Activated CD4-positive, alpha-beta memory T cell treated with anti-CD3 and anti-CD28 coated beads, Interleukin-2, amount 10 ng/mL, durations not matched to agents 7 days and 5 days (primary cell): Measurements from ENCODE around the gene ARHGDIB. TPM values are rescaled to one million over a fixed set of nuclear protein-coding genes. Genes with fewer than 3 reads are reported as not detected.
A peak's percentile ranks its signal among the peaks of the same experiment; 100 is the strongest.

Experiments
- CTCF ChIA-PET: fragments of 350-600 bp; sonication (Branson Sonifier 250); formaldehyde crosslinking; loops from one replicate; lab custom pipeline; 2021; ENCODE audit warnings: antibody characterized with exemption, inconsistent platforms; lab: Charles Lee
- POLR2A ChIA-PET: fragments of 350-600 bp; sonication (Branson Sonifier 250); formaldehyde crosslinking; loops from one replicate; lab custom pipeline; 2021; ENCODE audit warnings: antibody characterized with exemption; lab: Charles Lee
- DNase-seq: peaks from one replicate; pipeline ENCODE4 v3.0.0-alpha.2; 2020
- H3K27ac Mint-ChIP-seq: one replicate; pipeline ENCODE4 v1.8.0; 2021; ENCODE audit warnings: mild to moderate bottlenecking, mixed read lengths
- H3K27me3 Mint-ChIP-seq: one replicate; pipeline ENCODE4 v1.8.0; 2021; ENCODE audit warnings: mixed read lengths
- H3K36me3 Mint-ChIP-seq: one replicate; pipeline ENCODE4 v1.8.0; 2021; ENCODE audit warnings: low read depth, mixed read lengths
- H3K4me1 Mint-ChIP-seq: one replicate; pipeline ENCODE4 v1.8.0; 2021; ENCODE audit warnings: mixed read lengths
- H3K4me3 Mint-ChIP-seq: one replicate; pipeline ENCODE4 v1.8.0; 2021; ENCODE audit warnings: mild to moderate bottlenecking, mixed read lengths
- H3K9me3 Mint-ChIP-seq: one replicate; pipeline ENCODE4 v1.8.0; 2021; ENCODE audit warnings: mixed read lengths
- total RNA-seq, 2 experiments: library from RNA; stranded (reverse); gene quantifications; one replicate each; pipeline ENCODE4 v1.2.3, GENCODE V29; 2021

The ARHGDIB gene
- total RNA-seq, 2 experiments from 2014 or later, result 1,463 to 1,491 TPM

DNA sequence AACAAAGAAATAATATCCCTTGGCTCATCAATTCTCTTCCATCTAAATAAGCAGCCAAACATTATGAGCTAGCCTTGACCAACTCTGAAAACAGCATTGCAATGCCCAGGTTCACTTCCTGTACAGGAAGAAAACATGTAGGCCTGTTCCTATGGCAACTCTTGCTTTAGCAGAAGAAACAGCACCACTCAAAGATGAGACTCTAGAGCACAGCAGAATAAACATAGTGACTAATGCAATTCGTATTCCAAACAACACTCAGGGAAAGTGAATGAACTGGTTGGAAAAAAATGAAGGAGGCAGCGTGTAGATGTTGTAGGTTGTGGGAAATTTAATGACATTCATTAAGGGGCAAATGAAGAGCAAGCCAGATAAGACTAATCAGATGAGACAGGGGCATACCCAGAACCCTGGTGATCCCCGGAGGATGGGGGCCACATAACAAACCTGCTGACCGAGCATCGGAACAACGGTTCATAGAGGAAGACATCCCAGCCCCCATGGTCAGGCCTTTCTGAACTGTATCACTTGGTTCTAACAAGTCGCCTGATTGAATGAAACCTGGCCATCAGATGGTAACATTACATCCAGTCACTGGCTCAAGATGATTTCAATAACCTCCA lies 9.0 kb downstream of the ARHGDIB start:
- Mint-ChIP-seq H3K4me1 (peaks cover 93% of the 10 kb centered on the region), H3K27me3 (no peaks in the 10 kb centered on the region), H3K27ac (peak overlapping the region; percentile 96), H3K36me3 (peaks cover 90% of the 10 kb centered on the region), H3K4me3 (peak overlapping the region; percentile 82), H3K9me3 (no peaks in the 10 kb centered on the region)
- CTCF ChIA-PET, result interaction anchor here (0.5 to 1.0 kb wide), 4 partner anchors 31 to 200 kb away, joined by 3 to 4 read pairs (median 3); no protein-coding TSS in a partner anchor
- POLR2A ChIA-PET, result interaction anchor here (1.1 to 5.0 kb wide), 5 partner anchors 7 to 182 kb away, joined by 3 to 24 read pairs (median 19); partner anchors contain the start of genes ARHGDIB and ERP27
- peak; percentile 51 for DNase-seq

DNA sequence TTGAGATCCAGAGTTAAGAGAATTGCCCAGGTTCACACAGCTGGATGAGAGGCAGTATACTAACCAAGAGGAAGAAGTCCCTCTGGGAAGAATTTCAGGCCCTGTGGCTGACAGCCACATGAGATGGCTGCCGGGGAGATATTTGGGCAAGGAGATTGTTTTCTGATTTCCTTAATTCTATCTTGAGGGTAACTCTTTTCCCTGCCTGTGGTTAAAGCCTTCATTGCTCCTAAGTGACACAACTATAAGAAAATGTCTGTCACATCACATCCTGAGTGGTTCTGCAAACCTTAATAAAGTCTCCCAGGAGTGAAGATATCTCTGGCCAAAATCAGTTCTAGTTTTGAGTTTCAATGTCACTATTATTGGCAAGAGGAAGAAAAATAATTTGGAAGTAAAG lies 9.6 kb downstream of the ARHGDIB start:
- peak overlapping the region; percentile 82 for H3K4me3 Mint-ChIP-seq
- no peaks in the 10 kb centered on the region for H3K9me3 Mint-ChIP-seq
- ChIA-PET CTCF (interaction anchor here (0.5 to 1.0 kb wide), 4 partner anchors 31 to 199 kb away, joined by 3 to 4 read pairs (median 3); no protein-coding TSS in a partner anchor), POLR2A (interaction anchor here (1.1 to 5.0 kb wide), 4 partner anchors 8 to 182 kb away, joined by 3 to 24 read pairs (median 19); partner anchors contain the start of genes ARHGDIB and ERP27)
- peaks cover 94% of the 10 kb centered on the region for H3K4me1 Mint-ChIP-seq
- H3K27ac Mint-ChIP-seq, result peak overlapping the region; percentile 96
- H3K27me3 Mint-ChIP-seq, result no peaks in the 10 kb centered on the region
- H3K36me3 Mint-ChIP-seq, result peaks cover 90% of the 10 kb centered on the region
- no peak for DNase-seq

DNA sequence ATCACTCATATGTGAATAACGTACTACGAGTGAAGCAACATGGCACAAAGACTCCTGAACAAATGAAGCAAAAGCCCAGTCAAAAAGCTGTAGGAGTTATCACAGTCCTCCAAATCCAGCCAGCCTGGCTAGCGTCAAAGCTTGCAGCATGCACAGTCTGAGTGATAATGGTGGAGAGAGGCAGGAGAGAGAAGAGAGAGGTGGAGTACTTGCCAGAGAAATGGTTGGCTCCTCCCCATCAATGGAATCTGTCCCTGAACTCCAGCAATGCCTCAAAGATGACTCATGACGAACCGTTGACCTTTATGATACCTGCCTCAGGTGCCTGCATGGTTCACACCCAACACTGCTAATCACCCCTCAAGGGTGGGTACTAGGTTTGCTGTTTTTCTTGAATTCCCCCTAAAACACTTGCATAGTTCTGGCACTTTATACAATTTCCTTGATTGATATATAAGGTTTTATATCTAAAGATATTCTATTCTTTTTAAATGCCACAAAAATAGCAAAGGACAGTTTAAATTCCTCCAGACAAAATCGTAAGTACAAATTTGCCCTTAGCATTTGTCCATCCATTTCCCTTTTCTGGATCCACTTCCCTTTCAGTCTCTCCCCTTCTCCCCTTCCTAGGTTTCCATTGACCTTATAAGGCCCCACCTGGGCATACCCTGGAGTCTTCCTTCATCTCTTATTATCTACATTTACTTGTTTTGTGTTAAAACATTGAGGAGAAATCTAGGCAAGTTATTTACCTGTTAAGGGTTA lies 10.2 kb downstream of the ARHGDIB start:
- ChIA-PET POLR2A (interaction anchor here (1.0 to 5.0 kb wide), 6 partner anchors 9 to 181 kb away, joined by 3 to 24 read pairs (median 12); partner anchors contain the start of genes ARHGDIB and ERP27), CTCF (no interaction called here)
- Mint-ChIP-seq H3K36me3 (peaks cover 90% of the 10 kb centered on the region), H3K27ac (peak overlapping the region; percentile 96), H3K4me1 (peaks cover 94% of the 10 kb centered on the region), H3K4me3 (peak overlapping the region; percentile 82), H3K27me3 (no peaks in the 10 kb centered on the region), H3K9me3 (no peaks in the 10 kb centered on the region)
- no peak for DNase-seq

DNA sequence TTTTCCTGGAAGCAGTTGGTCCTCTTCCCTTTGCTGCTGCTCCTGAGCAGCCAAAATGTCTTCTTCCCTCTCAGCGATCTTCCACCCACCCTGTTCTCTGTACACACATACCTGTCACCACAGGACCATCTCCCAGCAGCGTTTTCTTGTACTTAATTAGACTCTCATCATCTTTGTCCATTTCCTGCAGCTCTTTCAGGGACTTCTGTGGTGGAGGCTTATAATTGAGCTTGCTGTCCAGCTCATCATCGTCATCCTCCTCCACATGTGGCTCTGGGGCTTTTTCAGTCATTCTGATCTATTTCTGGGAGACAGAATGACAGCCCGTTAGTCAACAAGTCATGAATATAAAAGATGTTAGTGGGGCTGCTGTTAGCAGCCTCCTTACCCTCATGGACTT lies 11.0 kb downstream of the ARHGDIB start:
- Mint-ChIP-seq H3K36me3 (peaks cover 91% of the 10 kb centered on the region), H3K9me3 (no peaks in the 10 kb centered on the region), H3K27me3 (no peaks in the 10 kb centered on the region), H3K4me3 (peak overlapping the region; percentile 76), H3K4me1 (peaks cover 94% of the 10 kb centered on the region), H3K27ac (peak overlapping the region; percentile 96)
- POLR2A ChIA-PET, result interaction anchor here (1.0 to 5.0 kb wide), 5 partner anchors 9 to 180 kb away, joined by 4 to 24 read pairs (median 19); partner anchors contain the start of gene ARHGDIB
- CTCF ChIA-PET, result no interaction called here
- no peak for DNase-seq

DNA sequence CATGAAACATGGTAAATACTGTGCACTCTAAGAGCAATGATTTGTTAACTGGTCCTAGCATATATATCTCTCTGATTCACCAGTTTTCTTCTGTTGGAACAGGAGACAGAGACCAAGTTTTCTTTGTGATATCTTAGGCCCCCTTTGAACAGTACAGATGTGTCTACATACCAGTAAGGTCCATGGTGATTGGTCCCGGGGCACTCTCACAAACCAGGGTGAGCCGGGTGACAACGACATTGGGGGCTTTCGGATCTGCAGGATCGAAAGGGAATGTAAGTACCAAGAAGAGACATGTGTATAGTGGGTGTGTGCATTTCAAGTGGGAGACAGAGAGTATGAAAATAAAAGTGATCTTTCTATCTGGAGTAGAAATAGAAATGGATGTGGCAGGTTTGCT lies 11.8 kb downstream of the ARHGDIB start:
- H3K27ac Mint-ChIP-seq, result peak overlapping the region; percentile 96
- H3K36me3 Mint-ChIP-seq, result peaks cover 95% of the 10 kb centered on the region
- ChIA-PET POLR2A (interaction anchor here (1.2 to 5.8 kb wide), 5 partner anchors 11 to 34 kb away, joined by 3 to 110 read pairs (median 6); partner anchors contain the start of genes ARHGDIB and ERP27), CTCF (no interaction called here)
- peaks cover 96% of the 10 kb centered on the region for H3K4me1 Mint-ChIP-seq
- no peak for DNase-seq
- no peaks in the 10 kb centered on the region for H3K9me3 Mint-ChIP-seq
- H3K27me3 Mint-ChIP-seq, result no peaks in the 10 kb centered on the region
- H3K4me3 Mint-ChIP-seq, result peak overlapping the region; percentile 76

DNA sequence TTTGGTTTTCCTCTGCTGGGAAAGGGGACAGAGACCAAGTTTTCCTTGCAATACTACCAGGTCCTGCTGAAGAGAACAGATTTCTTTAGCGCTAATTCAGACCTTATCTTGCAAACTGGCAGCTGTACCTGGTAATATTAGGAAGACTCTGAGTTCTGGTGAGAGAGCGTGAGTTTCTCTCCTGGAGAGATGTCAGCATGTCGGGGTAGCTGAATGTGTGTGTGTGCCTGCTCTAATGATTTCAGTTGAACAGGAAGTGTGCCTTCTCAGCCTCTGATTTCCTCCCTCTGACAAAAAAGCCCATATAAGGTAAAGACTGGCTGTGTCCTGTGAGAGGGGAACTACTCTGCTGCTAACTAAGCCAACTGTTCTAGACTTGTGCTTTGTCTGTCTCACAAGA lies 12.7 kb downstream of the ARHGDIB start:
- CTCF ChIA-PET, result interaction anchor here (1.2 to 1.8 kb wide), 6 partner anchors 11 to 179 kb away, joined by 3 to 9 read pairs (median 6); partner anchors contain the start of genes ARHGDIB and ERP27
- DNase-seq, result peak; percentile 66
- Mint-ChIP-seq H3K27me3 (no peaks in the 10 kb centered on the region), H3K4me3 (peak overlapping the region; percentile 76), H3K4me1 (peaks cover 88% of the 10 kb centered on the region), H3K36me3 (peaks cover 92% of the 10 kb centered on the region), H3K9me3 (no peaks in the 10 kb centered on the region), H3K27ac (peak overlapping the region; percentile 96)
- POLR2A ChIA-PET, result interaction anchor here (0.6 to 5.8 kb wide), 15 partner anchors 9 to 178 kb away, joined by 3 to 110 read pairs (median 4); partner anchors contain the start of genes ARHGDIB and ERP27

DNA sequence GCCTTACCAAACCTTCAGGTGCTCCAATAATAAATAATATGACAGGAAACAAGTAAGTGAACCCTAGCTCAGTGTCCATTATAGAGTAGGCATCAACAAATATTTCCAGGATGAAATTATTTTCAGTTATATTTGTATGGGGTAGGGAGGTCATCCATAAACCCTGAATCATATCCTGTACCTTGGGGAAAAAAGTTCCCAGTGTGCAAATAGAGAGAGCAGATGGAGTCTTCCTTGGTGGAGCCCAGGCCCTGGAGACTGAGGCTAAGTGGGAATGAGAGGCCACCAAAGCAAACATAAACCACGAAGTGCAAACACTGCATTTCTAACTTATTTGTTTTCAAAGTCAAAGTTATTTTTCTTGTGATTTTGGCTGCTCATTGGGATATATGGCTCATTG lies 14.5 kb downstream of the ARHGDIB start:
- Mint-ChIP-seq H3K4me3 (no peak overlapping the region), H3K27me3 (no peaks in the 10 kb centered on the region), H3K4me1 (peaks cover 75% of the 10 kb centered on the region), H3K27ac (peak overlapping the region; percentile 66), H3K9me3 (no peaks in the 10 kb centered on the region), H3K36me3 (peaks cover 90% of the 10 kb centered on the region)
- ChIA-PET POLR2A (interaction anchor here (1.3 to 5.8 kb wide), 3 partner anchors 11 to 49 kb away, joined by 3 to 110 read pairs (median 4); partner anchors contain the start of gene ARHGDIB), CTCF (no interaction called here)
- no peak for DNase-seq

DNA sequence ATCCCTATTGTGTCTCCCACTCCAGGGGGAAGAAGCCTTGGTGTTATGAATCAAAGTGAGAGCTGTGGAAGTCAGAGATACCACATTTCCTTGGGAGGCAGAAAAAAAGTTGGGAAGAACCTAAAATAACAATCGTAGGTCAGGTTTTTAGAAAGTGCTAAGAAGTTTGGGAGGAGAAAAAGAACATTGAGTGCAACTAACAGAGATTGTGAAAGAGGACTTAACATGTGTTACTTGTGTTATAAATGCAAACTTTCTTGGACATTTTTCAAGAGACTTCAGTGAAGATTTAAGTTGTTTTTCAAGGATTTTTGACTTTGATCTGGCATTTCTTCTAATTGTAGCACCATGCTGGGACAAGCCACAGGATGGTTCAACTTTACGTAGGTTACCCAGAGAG lies 15.2 kb downstream of the ARHGDIB start:
- CTCF ChIA-PET, result interaction anchor here (1.5 kb wide), 1 partner anchor 49 kb away, joined by 4 read pairs; no protein-coding TSS in a partner anchor
- Mint-ChIP-seq H3K4me1 (peaks cover 70% of the 10 kb centered on the region), H3K36me3 (peaks cover 89% of the 10 kb centered on the region), H3K9me3 (no peaks in the 10 kb centered on the region), H3K27ac (peak overlapping the region; percentile 42), H3K27me3 (no peaks in the 10 kb centered on the region), H3K4me3 (no peak overlapping the region)
- POLR2A ChIA-PET, result interaction anchor here (0.8 to 5.8 kb wide), 7 partner anchors 9 to 176 kb away, joined by 3 to 110 read pairs (median 5); partner anchors contain the start of gene ARHGDIB
- no peak for DNase-seq

DNA sequence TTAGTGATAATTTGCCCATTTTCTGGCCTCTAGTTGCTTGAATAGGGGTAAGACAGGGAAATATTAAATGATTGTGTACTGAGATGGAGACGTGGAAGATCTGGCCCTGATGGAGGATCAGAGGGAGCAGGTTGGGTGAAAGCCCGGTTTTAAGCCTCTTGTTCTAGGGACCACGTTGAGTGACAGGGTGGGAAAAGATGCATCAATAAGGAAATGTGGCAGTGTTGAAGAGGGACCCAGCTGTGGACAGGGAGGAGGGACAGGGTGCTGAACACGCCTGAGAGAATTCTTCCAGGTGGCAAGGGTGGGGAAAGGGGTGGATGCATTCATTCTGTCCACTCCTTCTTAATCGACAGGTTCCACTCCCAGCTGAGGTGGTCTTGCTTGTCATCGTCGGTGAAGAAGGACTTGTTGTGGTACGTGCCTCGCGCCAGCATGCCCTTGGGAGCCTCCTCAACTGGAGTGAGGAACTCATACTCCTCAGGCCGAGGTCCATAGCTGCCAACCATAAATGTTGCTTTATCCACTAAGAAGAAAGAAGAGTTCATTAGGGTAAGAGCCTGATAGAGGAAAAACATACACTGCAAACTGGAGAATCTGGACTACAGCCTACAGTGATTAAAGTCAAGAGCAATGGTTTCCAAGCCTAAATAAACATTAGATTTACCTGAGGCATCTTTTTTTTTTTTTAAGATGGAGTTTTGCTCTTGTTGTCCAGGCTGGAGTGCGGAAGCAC lies 19.0 kb downstream of the ARHGDIB start:
- ChIA-PET CTCF (no interaction called here), POLR2A (interaction anchor here (0.8 to 1.3 kb wide), 3 partner anchors 16 to 21 kb away, joined by 3 read pairs; no protein-coding TSS in a partner anchor)
- Mint-ChIP-seq H3K4me1 (peaks cover 48% of the 10 kb centered on the region), H3K36me3 (peaks cover 86% of the 10 kb centered on the region), H3K27ac (no peak overlapping the region), H3K9me3 (no peaks in the 10 kb centered on the region), H3K27me3 (no peaks in the 10 kb centered on the region), H3K4me3 (no peak overlapping the region)
- DNase-seq, result no peak

DNA sequence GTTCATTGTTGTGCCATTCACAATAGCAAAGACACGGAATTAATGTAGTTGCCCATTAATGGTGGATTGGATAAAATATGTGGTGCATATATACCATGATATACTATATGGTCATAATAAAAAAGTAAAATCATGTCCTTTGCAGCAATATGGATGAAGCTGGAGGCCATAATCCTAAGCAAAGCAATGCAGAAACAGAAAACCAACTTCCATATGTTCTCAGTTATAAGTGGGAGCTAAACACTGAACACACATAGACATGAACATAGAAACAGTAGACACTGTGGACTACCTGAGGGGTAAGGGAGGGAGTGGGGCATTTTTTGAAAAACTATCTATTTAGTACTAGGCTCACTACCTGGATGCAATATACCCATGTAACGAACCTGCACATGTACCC lies 20.0 kb downstream of the ARHGDIB start:
- no peaks in the 10 kb centered on the region for H3K9me3 Mint-ChIP-seq
- H3K27ac Mint-ChIP-seq, result no peak overlapping the region
- H3K27me3 Mint-ChIP-seq, result no peaks in the 10 kb centered on the region
- peaks cover 84% of the 10 kb centered on the region for H3K36me3 Mint-ChIP-seq
- no peak for DNase-seq
- CTCF ChIA-PET, result no interaction called here
- peaks cover 39% of the 10 kb centered on the region for H3K4me1 Mint-ChIP-seq
- H3K4me3 Mint-ChIP-seq, result no peak overlapping the region
- POLR2A ChIA-PET, result interaction anchor here (0.8 to 1.5 kb wide), 5 partner anchors 15 to 53 kb away, joined by 3 to 6 read pairs (median 3); partner anchors contain the start of gene ARHGDIB

DNA sequence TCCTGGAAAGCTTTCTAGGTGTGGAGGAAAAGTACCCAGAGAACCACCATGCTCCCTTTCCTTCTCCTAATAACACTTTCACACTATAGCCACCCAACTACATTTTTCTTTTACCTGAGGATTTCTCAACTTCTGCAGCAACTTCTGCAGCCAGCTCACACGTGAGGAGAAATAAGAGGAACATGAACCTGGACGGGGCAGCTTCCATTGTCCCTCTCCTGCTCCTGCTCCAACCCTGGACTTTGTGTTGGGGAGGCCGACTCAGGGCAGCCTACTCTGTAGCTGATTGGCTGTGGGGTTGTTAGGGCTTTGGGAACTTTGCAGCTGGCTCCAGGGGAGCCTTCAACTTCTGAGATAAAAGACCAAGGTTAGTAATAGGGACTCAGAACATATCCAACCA lies 23.1 kb downstream of the ARHGDIB start, which contains the start of gene ERP27:
TSS of gene ERP27 (minus strand) at position 237 of the 400 bp plus-strand sequence. CDS start at position 208, 29 bp downstream.
- H3K27ac Mint-ChIP-seq, result peak within 1 kb of the TSS; percentile 33
- no peaks in the 10 kb centered on the region for H3K27me3 Mint-ChIP-seq
- H3K36me3 Mint-ChIP-seq, result peaks cover 83% of the 10 kb centered on the region
- ChIA-PET CTCF (interaction anchor here (1.3 to 2.3 kb wide), 4 partner anchors 10 to 53 kb away, joined by 3 to 10 read pairs (median 5); no protein-coding TSS in a partner anchor), POLR2A (interaction anchor here (0.9 to 2.7 kb wide), 9 partner anchors 10 to 167 kb away, joined by 3 to 13 read pairs (median 4); partner anchors contain the start of gene ARHGDIB)
- peaks cover 20% of the 10 kb centered on the region for H3K4me1 Mint-ChIP-seq
- H3K9me3 Mint-ChIP-seq, result no peaks in the 10 kb centered on the region
- no peak for DNase-seq
- no peak within 1 kb of the TSS for H3K4me3 Mint-ChIP-seq
